SH-SY5Y (cell line): ENCODE measurements around the gene DNAJC7.

Source experiments
- GATA2 ChIP-seq: IDR thresholded peaks from 2 replicates; pipeline ENCODE4 v1.6.1; 2011; ENCODE audit warnings: mild to moderate bottlenecking, low read depth, low read length
- GATA3 ChIP-seq: IDR thresholded peaks from 2 replicates; pipeline ENCODE4 v1.6.1; 2011; ENCODE audit warnings: low read depth, mild to moderate bottlenecking, low read length, moderate library complexity

The DNAJC7 gene

GRCh38 chr17:41982026-41982760 lies 35.0 kb downstream of the DNAJC7 start:
- TF ChIP-seq GATA3 (no peak), GATA2 (no peak)

- no peak for TF ChIP-seq GATA3
- TF ChIP-seq GATA2, result no peak
These were observed 39.2 kb downstream of the DNAJC7 start for GRCh38 chr17:41977991-41978390.

- TF ChIP-seq GATA2, result no peak
- no peak for TF ChIP-seq GATA3
These were observed 41.0 kb downstream of the DNAJC7 start for GRCh38 chr17:41976142-41976768.

- TF ChIP-seq GATA3, result no peak
- TF ChIP-seq GATA2, result no peak
These were observed 41.8 kb downstream of the DNAJC7 start for GRCh38 chr17:41975099-41976083.

GRCh38 chr17:41974658-41975057 lies 42.6 kb downstream of the DNAJC7 start:
- TF ChIP-seq GATA3 (no peak), GATA2 (no peak)

- TF ChIP-seq GATA2, result no peak
- no peak for TF ChIP-seq GATA3
These were observed 43.2 kb downstream of the DNAJC7 start for GRCh38 chr17:41974031-41974430.

- TF ChIP-seq GATA2 (no peak), GATA3 (no peak)
These were observed 43.8 kb downstream of the DNAJC7 start for GRCh38 chr17:41973408-41973811.

- no peak for TF ChIP-seq GATA3
- TF ChIP-seq GATA2, result no peak
These were observed 44.5 kb downstream of the DNAJC7 start for GRCh38 chr17:41972571-41973407.

GRCh38 chr17:41971721-41972523 lies 45.3 kb downstream of the DNAJC7 start:
- TF ChIP-seq GATA3, result no peak
- no peak for TF ChIP-seq GATA2

- TF ChIP-seq GATA2, result no peak
- TF ChIP-seq GATA3, result no peak
These were observed 46.3 kb downstream of the DNAJC7 start for GRCh38 chr17:41970901-41971331.

- TF ChIP-seq GATA3 (no peak), GATA2 (no peak)
These were observed 48.6 kb downstream of the DNAJC7 start for GRCh38 chr17:41968676-41969075.

- no peak for TF ChIP-seq GATA2
- no peak for TF ChIP-seq GATA3
These were observed 49.2 kb downstream of the DNAJC7 start for GRCh38 chr17:41967921-41968578.
